SU-DHL-6 (cell line): ENCODE data around the gene DTYMK.

Experiments used
- H2AFZ ChIP-seq: fragments of 200-600 bp; sonication (generic); 2 replicates; pipeline ENCODE4 v1.6.1; 2014; ENCODE audit warnings: low read depth, mild to moderate bottlenecking, moderate library complexity, mixed read lengths, antibody characterized with exemption, low read length; ENCODE audit not compliant: severe bottlenecking
- H3F3A ChIP-seq: fragments of 200-600 bp; shearing (Covaris generic); 2 replicates; pipeline ENCODE4 v1.6.0; 2016; ENCODE audit warnings: antibody characterized with exemption, mild to moderate bottlenecking; ENCODE audit not compliant: insufficient read depth
- H3K27ac ChIP-seq: fragments of 200-600 bp; sonication (generic); 2 replicates; pipeline ENCODE4 v1.5.1; 2016; ENCODE audit warnings: low read depth, mild to moderate bottlenecking, low read length, moderate library complexity, mixed read lengths
- H3K27me3 ChIP-seq: fragments of 200-600 bp; sonication (generic), shearing (Covaris generic); 2 replicates; pipeline ENCODE4 v1.6.0; 2014; ENCODE audit warnings: mild to moderate bottlenecking, low read length
- H3K36me3 ChIP-seq: fragments of 200-600 bp; sonication (generic); 2 replicates; pipeline ENCODE4 v1.6.1; 2014; ENCODE audit warnings: mild to moderate bottlenecking, low read length, mixed read lengths
- H3K4me2 ChIP-seq: fragments of 300-600, 200-600 bp; shearing (Covaris generic), sonication (generic); 2 replicates; pipeline ENCODE4 v1.6.0; 2014; ENCODE audit warnings: low read length, low read depth, mild to moderate bottlenecking; ENCODE audit not compliant: poor library complexity, severe bottlenecking
- H3K4me3 ChIP-seq: fragments of 200-600 bp; sonication (generic); 2 replicates; pipeline ENCODE4 v1.5.1; 2014; ENCODE audit warnings: antibody characterized with exemption, low read length, mild to moderate bottlenecking, mixed read lengths; ENCODE audit not compliant: insufficient read depth, poor library complexity, severe bottlenecking
- H3K79me2 ChIP-seq: fragments of 200-600 bp; sonication (generic); 2 replicates; pipeline ENCODE4 v1.6.1; 2014; ENCODE audit warnings: mild to moderate bottlenecking, low read length, moderate library complexity; ENCODE audit not compliant: insufficient read depth
- H3K9ac ChIP-seq: fragments of 200-600 bp; sonication (generic); 2 replicates; pipeline ENCODE4 v1.7.0; 2014; ENCODE audit warnings: mild to moderate bottlenecking, low read length
- H3K9me2 ChIP-seq: fragments of 200-600 bp; sonication (generic); replicated peaks from 2 replicates; pipeline ENCODE4 v1.6.1; 2014; ENCODE audit warnings: low read length; ENCODE audit not compliant: insufficient read depth
- H3K9me3 ChIP-seq: fragments of 200-600 bp; sonication (generic); 2 replicates; pipeline ENCODE4 v1.6.1; 2014; ENCODE audit warnings: low read length, mixed read lengths; ENCODE audit not compliant: insufficient read depth
- H4K20me1 ChIP-seq: fragments of 200-600 bp; sonication (generic); 2 replicates; pipeline ENCODE4 v1.6.1; 2014; ENCODE audit warnings: low read depth, mild to moderate bottlenecking, antibody characterized with exemption, low read length, moderate library complexity, mixed read lengths
- EZH2phosphoT487 ChIP-seq: fragments of 200-600 bp; sonication (generic), shearing (Covaris generic); conservative IDR thresholded peaks from 2 replicates; pipeline ENCODE4 v1.6.1; 2018; ENCODE audit warnings: mild to moderate bottlenecking, antibody characterized with exemption, low read length, moderate library complexity, mixed read lengths
- TF ChIP-seq, protein P1 (sequence below): fragments of 200-600 bp; sonication (generic); IDR thresholded peaks from one replicate; pipeline ENCODE4 v1.5.1; 2017; ENCODE audit warnings: antibody characterized with exemption, mild to moderate bottlenecking, low read length, moderate library complexity; ENCODE audit not compliant: insufficient read depth, poor library complexity, severe bottlenecking

DTYMK gene

DNA sequence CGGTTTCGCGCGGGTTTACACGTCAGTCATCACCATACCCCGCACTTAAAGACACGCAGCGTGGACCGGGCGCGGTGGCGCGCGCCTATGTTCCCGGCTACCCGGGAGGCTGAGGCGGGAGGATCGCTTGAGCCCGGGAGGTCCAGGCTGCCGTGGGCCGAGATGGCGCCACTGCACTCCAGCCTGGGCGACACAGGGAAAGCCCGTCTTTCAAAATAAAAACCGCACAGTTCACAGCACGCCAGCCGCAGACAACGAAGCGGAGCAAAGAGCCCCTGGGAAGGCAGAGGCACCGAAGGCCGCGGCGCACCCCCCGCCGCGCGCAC is 328 bp downstream of the DTYMK start:
- no peak for TF ChIP-seq EZH2phosphoT487
- TF ChIP-seq, protein P1, sequence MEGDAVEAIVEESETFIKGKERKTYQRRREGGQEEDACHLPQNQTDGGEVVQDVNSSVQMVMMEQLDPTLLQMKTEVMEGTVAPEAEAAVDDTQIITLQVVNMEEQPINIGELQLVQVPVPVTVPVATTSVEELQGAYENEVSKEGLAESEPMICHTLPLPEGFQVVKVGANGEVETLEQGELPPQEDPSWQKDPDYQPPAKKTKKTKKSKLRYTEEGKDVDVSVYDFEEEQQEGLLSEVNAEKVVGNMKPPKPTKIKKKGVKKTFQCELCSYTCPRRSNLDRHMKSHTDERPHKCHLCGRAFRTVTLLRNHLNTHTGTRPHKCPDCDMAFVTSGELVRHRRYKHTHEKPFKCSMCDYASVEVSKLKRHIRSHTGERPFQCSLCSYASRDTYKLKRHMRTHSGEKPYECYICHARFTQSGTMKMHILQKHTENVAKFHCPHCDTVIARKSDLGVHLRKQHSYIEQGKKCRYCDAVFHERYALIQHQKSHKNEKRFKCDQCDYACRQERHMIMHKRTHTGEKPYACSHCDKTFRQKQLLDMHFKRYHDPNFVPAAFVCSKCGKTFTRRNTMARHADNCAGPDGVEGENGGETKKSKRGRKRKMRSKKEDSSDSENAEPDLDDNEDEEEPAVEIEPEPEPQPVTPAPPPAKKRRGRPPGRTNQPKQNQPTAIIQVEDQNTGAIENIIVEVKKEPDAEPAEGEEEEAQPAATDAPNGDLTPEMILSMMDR: no peak
- H3K79me2 ChIP-seq: peaks cover 79% of the 10 kb centered on the region
- peaks cover 9% of the 10 kb centered on the region; the same call in 1 of the 2 replicates for H3K36me3 ChIP-seq
- H3K9ac ChIP-seq: peak overlapping the region; percentile 98
- H3F3A ChIP-seq: no peaks in the 10 kb centered on the region
- no peaks in the 10 kb centered on the region for H3K27me3 ChIP-seq
- peak overlapping the region; percentile 50 for H2AFZ ChIP-seq
- peak overlapping the region; percentile 68 for H3K27ac ChIP-seq
- no peaks in the 10 kb centered on the region for H3K9me3 ChIP-seq
- H3K4me2 ChIP-seq: peak overlapping the region; percentile 92
- no peaks in the 10 kb centered on the region for H4K20me1 ChIP-seq
- peak overlapping the region; percentile 86 for H3K4me3 ChIP-seq
- no peaks in the 10 kb centered on the region for H3K9me2 ChIP-seq

DNA sequence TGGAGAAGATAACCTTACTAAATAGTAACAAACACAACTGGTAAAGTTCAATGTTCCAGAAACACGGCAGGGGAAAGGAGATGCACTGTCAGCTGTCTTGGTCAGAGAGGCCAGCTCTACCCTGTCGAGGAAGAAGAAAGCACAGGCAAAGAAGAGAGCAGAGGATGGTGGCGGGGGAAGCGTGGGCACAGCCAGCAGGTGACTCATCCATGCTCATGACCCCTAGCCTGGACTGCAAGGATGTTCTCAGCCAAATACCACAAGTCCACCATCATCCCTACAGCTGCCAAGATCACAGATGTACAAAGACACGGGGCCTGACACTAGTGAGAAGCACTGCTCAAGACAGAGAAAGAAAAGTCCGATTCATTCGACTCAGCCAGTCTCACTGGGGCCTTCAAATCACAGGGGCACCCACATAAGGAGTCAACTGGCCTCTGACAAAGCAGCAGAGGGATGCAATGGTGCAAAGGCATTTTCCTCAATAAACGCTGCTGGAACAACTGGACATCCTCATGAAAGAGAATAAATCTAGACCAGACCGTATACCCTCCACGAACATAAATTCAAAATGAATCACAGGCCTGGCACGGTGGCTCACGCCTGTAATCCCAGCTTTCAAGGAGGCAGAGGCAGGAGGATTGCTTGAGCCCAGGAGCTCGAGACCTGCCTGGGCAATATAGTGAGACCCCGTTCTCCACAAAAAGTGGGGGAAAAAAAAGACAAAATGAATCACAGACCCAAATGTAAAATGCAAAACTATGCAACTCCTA is 5.6 kb downstream of the DTYMK start:
- H3K9me3 ChIP-seq: no peaks in the 10 kb centered on the region
- no peaks in the 10 kb centered on the region for H4K20me1 ChIP-seq
- H3K4me3 ChIP-seq: no peak overlapping the region
- no peaks in the 10 kb centered on the region for H3F3A ChIP-seq
- H3K36me3 ChIP-seq: peaks cover 13% of the 10 kb centered on the region; the same call in 1 of the 2 replicates
- TF ChIP-seq, protein P1: no peak
- TF ChIP-seq EZH2phosphoT487: no peak
- H3K27ac ChIP-seq: no peak overlapping the region
- no peak overlapping the region for H3K4me2 ChIP-seq
- no peaks in the 10 kb centered on the region for H3K9me2 ChIP-seq
- H3K79me2 ChIP-seq: peaks cover 44% of the 10 kb centered on the region
- no peak overlapping the region for H2AFZ ChIP-seq
- H3K9ac ChIP-seq: no peak overlapping the region
- H3K27me3 ChIP-seq: no peaks in the 10 kb centered on the region

- H3K9me3 ChIP-seq: no peaks in the 10 kb centered on the region
- H2AFZ ChIP-seq: no peak overlapping the region
- H3K79me2 ChIP-seq: peaks cover 36% of the 10 kb centered on the region
- H3K4me2 ChIP-seq: no peak overlapping the region
- no peaks in the 10 kb centered on the region for H3F3A ChIP-seq
- H3K27me3 ChIP-seq: no peaks in the 10 kb centered on the region
- H3K4me3 ChIP-seq: no peak overlapping the region
- H3K27ac ChIP-seq: no peak overlapping the region
- TF ChIP-seq, protein P1: no peak
- TF ChIP-seq EZH2phosphoT487: no peak
- H3K9ac ChIP-seq: no peak overlapping the region
- H3K36me3 ChIP-seq: peaks cover 13% of the 10 kb centered on the region; the same call in 1 of the 2 replicates
- no peaks in the 10 kb centered on the region for H4K20me1 ChIP-seq
- no peaks in the 10 kb centered on the region for H3K9me2 ChIP-seq
Observed at GRCh38 chr2:241680044-241680443, 6.6 kb downstream of the DTYMK start.
